ENCODE measurements around the gene TBX5.

The TBX5 gene

GRCh38 chr12:114316076-114316475, 89.9 kb downstream of the TBX5 start:
- DNase-seq, result no peak

GRCh38 chr12:114314974-114315720, 90.8 kb downstream of the TBX5 start:
- DNase-seq, result no peak

- DNase-seq, result no peak
These were observed 91.5 kb downstream of the TBX5 start for GRCh38 chr12:114314403-114314802.

GRCh38 chr12:114313910-114314309, 92.0 kb downstream of the TBX5 start:
- no peak for DNase-seq

GRCh38 chr12:114311974-114312373, 94.0 kb downstream of the TBX5 start:
- DNase-seq, result no peak

DNA sequence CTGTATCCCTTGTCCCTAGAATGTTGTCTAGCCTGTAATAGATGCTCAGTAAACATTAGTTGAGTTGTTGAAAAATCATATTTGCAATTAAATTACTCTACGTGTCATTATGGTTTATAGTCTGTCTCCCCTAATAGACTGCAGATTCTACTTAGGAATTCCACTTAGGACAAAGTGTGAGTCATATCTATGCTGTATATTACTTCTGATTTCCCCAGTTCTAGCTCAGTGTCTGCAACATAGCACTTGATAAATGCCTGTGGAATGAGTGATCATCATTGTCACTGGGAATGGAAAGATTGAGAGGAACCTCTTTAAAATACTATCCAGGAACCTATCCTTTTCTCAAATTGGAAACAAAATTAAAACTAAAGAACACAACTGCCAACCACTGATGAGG, 99.3 kb downstream of the TBX5 start:
- no peak for DNase-seq

- no peak for DNase-seq
These were observed 100.5 kb downstream of the TBX5 start for GRCh38 chr12:114305446-114305845.

Data from activated CD4-positive, CD25-positive, alpha-beta regulatory T cell (primary cell).